Psoas muscle (tissue), 8 donors: ENCODE data around the gene CABLES1. TPM values are rescaled to one million over a fixed set of nuclear protein-coding genes. Genes with fewer than 3 reads are reported as not detected.

Experiments used
- ATAC-seq, 4 donors: fragments of 200-7000 bp; cut with Tn5 transposase; one replicate each; pipeline ENCODE4 v1.9.1; 2020; ENCODE audit warnings: moderate library complexity in 3 of 4, mild to moderate bottlenecking in 2 of 4
- DNase-seq, 2 donors: peaks; one replicate each; pipeline ENCODE4 v3.0.0-alpha.2; 2020
- H3K27ac ChIP-seq: fragments of 200-600 bp; one replicate; pipeline ENCODE4 v1.8.0; 2022
- H3K27me3 ChIP-seq, 3 donors: fragments of 200-600 bp in 1 of 3; one replicate each; pipeline versions ENCODE4 v1.6.1 to v1.8.0; 2013 to 2022; ENCODE audit warnings: low read length in 2 of 3, mild to moderate bottlenecking in 2 of 3, moderate library complexity in 1 of 3; ENCODE audit not compliant: insufficient read depth in 3 of 3
- H3K36me3 ChIP-seq, 2 donors: fragments of 200-600 bp in 1 of 2; one replicate each; pipeline versions ENCODE4 v1.6.1 to v1.8.0; 2013 to 2022; ENCODE audit warnings: low read depth in 1 of 2, mild to moderate bottlenecking in 1 of 2, moderate library complexity in 1 of 2; ENCODE audit not compliant: insufficient read depth in 1 of 2
- H3K4me1 ChIP-seq: fragments of 200-600 bp; one replicate; pipeline ENCODE4 v1.8.0; 2022
- H3K4me3 ChIP-seq: fragments of 200-600 bp; one replicate; pipeline ENCODE4 v1.8.0; 2022; ENCODE audit warnings: mild to moderate bottlenecking
- H3K9me3 ChIP-seq: fragments of 200-600 bp; one replicate; pipeline ENCODE4 v1.8.0; 2022
- WGBS, 3 donors: extraction: QIAGEN DNeasy Blood & Tissue Kit; methylation state at CpG; one replicate each; pipeline versions ENCODE4 v1.1.6 to v1.1.7; 2013; 5-methylcytosine and 5-hydroxymethylcytosine counted together
- intact Hi-C, 2 donors: fragments of 100-400 bp; cut with DNase I; formaldehyde crosslinking; loops; one replicate each; pipeline versions ENCODE4 v1.11.0 to v1.14.2; 2022
- polyA plus RNA-seq, 3 donors: library from polyadenylated mRNA; stranded (reverse); fragments of 200-250 nt; gene quantifications; one replicate each; pipeline ENCODE4 v1.2.3, GENCODE V29; 2013
- total RNA-seq, 4 donors: library from RNA; stranded (reverse); fragmentation: NEBNext Ultra II Directional in 2 of 4; extraction: Animal tissue kit (Norgen Biotek cat#: 25700) in 2 of 4; gene quantifications; one replicate each; pipeline versions ENCODE4 v1.2.1 to v1.2.4, GENCODE V29; 2021 to 2023
- TF ChIP-seq, protein P1 (sequence below): fragments of 200-600 bp; IDR thresholded peaks from one replicate; pipeline ENCODE4 v1.8.0; 2022; ENCODE audit warnings: antibody characterized with exemption
- donor health status: healthy with polysubstance abuse.
- donor health status: DM: no; HTN: no; CAD: no; lungs with moderate emphysema.
- donor health status: Bipolar disorder and iron deficiency.
- donor health status: healthy.
- donor health status: DM: yes; HTN: yes; CAD: no.
- donor health status: DM: no; HTN: no; CAD: no.
- donor health status: DM: no; HTN: no; CAD: no.
- donor health status: DM: yes; HTN: yes; CAD: no.

Gene CABLES1
- total and polyA plus RNA-seq, 7 donors = 0.42 to 1.5 (median 0.98) TPM

DNA sequence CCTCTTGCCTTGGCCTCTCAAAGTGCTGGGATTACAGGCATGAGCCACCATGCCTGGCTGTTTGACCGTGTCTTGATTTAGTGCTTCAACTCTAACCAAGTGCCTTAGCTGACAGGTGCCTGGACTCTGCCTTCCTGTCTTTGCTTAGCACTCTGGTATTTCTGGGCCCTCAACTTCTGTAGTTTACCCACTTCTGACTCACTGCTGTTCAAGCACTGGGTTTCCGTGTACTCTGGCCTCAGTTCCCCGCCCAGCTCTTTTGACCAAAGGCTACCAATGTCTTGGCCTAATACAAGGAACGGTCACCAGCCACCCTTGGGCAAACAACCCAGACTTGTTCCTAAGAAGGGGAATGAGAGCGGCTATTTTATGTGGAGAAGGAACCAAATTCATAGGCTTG is 35.7 kb upstream of the CABLES1 start:
- H3K27me3 ChIP-seq = no peaks in the 10 kb centered on the region

DNA sequence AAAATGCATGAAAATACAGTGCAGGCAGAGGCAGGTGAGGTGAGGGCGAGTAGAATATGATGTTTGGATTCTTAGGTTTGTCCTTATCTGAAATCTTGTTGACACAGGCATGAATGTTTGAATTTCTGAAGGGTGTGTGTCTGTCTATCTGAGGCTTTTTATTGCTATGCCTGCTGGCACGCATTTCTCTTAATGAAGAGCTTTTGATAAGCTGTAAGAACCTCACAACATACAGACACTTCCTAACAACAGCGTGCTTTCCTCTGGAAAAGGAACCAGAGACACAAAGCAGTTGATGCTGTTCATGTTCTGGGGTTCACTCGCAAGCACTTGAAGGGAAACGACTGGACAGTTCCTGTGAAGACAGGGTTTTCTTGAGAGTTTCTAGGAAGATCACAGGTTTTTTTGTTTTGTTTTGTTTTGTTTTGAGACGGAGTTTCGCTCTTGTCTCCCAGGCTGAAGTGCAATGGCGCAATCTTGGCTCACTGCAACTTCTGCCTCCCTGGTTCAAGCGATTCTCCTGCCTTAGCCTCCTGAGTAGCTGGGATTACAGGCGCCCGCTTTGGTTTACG is 33.3 kb upstream of the CABLES1 start:
- no peaks in the 10 kb centered on the region for H3K9me3 ChIP-seq
- 86 to 89% (median 88%) methylated on average over 12 of the region's 12 CpGs for WGBS, 3 donors
- no peaks in the 10 kb centered on the region for H3K4me1 ChIP-seq
- no peaks in the 10 kb centered on the region for H3K27me3 ChIP-seq
- TF ChIP-seq, protein P1, sequence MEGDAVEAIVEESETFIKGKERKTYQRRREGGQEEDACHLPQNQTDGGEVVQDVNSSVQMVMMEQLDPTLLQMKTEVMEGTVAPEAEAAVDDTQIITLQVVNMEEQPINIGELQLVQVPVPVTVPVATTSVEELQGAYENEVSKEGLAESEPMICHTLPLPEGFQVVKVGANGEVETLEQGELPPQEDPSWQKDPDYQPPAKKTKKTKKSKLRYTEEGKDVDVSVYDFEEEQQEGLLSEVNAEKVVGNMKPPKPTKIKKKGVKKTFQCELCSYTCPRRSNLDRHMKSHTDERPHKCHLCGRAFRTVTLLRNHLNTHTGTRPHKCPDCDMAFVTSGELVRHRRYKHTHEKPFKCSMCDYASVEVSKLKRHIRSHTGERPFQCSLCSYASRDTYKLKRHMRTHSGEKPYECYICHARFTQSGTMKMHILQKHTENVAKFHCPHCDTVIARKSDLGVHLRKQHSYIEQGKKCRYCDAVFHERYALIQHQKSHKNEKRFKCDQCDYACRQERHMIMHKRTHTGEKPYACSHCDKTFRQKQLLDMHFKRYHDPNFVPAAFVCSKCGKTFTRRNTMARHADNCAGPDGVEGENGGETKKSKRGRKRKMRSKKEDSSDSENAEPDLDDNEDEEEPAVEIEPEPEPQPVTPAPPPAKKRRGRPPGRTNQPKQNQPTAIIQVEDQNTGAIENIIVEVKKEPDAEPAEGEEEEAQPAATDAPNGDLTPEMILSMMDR = no peak
- no peak for ATAC-seq
- H3K36me3 ChIP-seq = no peaks in the 10 kb centered on the region
- intact Hi-C loops = no loop called here
- DNase-seq = no peak
- H3K4me3 ChIP-seq = no peak overlapping the region
- no peak overlapping the region for H3K27ac ChIP-seq

More for the DNA sequence above, 35.7 kb upstream of the CABLES1 start:
- no peak for DNase-seq
- Histone ChIP-seq H3K9me3 (no peaks in the 10 kb centered on the region), H3K4me3 (no peak overlapping the region), H3K36me3 (no peaks in the 10 kb centered on the region), H3K27ac (no peak overlapping the region), H3K4me1 (no peaks in the 10 kb centered on the region)
- no peak for ATAC-seq
- TF ChIP-seq, protein P1 = no peak
- 85 to 91% (median 88%) methylated on average over 5 of the region's 5 CpGs for whole genome bisulfite sequencing, 3 donors
- intact Hi-C loops = no loop called here

DNA sequence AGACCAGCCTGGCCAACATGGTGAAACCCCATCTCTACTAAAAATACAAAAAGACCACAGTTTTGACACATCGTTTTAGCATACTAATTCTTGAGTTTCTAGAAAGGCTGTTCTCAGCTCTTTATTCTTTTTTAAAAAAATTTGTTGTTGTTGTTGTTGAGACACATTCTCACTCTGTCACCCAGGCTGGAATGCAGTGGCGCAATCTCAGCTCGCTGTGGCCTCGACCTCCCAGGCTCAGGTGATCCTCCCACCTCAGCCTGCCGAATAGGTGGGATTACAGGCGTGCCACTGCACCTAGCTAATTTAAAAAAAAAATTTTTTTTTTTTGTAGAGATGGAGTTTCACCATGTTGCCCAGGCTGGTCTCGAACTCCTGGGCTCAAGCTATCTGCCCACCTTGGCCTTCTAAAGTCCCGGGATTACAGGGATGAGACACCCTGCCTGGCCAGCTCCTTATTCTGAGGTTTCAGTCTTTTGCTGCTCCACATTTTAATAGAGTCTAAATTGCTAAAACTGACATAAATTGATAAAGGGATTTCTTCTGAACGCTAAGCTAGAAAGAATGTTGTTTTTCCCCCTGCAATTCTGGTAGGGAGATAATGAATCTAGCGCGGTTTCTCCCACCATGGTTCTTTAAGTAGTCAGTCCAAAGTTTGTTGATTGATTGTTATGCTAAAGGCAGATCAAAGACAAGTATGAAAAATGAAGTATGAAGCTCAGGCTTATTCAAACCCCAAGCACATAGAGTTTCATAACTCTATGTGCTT is 32.6 kb upstream of the CABLES1 start:
- no peaks in the 10 kb centered on the region for H3K36me3 ChIP-seq
- H3K4me3 ChIP-seq = no peak overlapping the region
- WGBS, 3 donors = 86 to 89% (median 89%) methylated on average over 11 of the region's 11 CpGs
- TF ChIP-seq, protein P1 = no peak
- intact Hi-C loops = no loop called here
- no peaks in the 10 kb centered on the region for H3K4me1 ChIP-seq
- DNase-seq (no peak), ATAC-seq (no peak)
- no peaks in the 10 kb centered on the region for H3K9me3 ChIP-seq
- no peak overlapping the region for H3K27ac ChIP-seq
- H3K27me3 ChIP-seq = no peaks in the 10 kb centered on the region

DNA sequence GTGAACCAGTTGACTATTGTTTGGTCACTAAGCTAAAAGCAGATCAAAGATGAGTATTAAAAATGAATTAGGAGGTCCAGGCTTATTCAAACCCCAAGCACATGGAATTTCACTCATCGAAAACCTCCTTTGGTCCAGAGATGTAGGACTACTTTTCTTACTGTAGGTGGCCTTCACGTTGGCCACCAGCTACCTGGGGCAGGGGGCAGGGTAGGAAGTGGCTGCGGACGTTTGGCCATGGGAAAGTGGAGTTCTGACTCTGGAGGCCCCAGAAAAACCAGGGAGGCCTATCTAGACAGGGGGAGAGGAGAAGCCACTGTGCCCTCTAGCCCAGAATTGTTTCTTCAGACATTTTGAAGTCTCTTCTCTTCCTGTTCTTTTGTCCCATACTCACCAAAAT is 31.8 kb upstream of the CABLES1 start:
- DNase-seq (no peak), ATAC-seq (no peak)
- TF ChIP-seq, protein P1 = no peak
- H3K4me1 ChIP-seq = no peaks in the 10 kb centered on the region
- 83 to 94% (median 90%) methylated on average over 4 of the region's 4 CpGs for WGBS, 3 donors
- H3K4me3 ChIP-seq = no peak overlapping the region
- intact Hi-C loops = no loop called here
- H3K27me3 ChIP-seq = no peaks in the 10 kb centered on the region
- no peak overlapping the region for H3K27ac ChIP-seq
- H3K9me3 ChIP-seq = no peaks in the 10 kb centered on the region
- H3K36me3 ChIP-seq = no peaks in the 10 kb centered on the region
